ENCODE measurements around the gene ACSM3. TPM values are rescaled to one million over a fixed set of nuclear protein-coding genes. Genes with fewer than 3 reads are reported as not detected.

Gene ACSM3
- total and polyA plus RNA-seq, 2 experiments from 2014 or later, result 5.7 to 8.7 TPM

DNA sequence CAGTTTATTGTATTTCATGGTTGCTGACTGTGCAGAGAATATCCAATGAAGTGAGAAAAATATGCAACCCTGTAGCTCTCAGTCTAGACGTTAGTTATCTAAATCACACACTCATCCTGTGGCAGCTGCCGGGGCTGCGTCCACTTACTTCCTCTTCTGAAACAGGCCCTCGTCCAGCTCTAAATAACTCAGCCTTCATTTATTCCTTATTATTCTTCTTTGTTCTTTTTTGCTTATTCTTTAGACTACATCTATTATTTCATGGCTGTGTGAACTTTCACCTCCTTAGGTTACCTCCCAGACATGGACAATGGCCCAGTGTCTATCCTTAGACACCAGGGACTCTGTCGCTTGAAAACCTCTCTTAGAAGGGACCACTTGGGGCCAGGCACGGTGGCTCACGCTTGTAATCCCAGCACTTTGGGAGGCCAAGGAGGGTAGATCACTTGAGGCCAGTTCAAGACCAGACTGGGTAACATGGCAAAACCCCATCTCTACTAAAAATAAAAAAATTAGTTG lies 18.8 kb upstream of the ACSM3 start:
- peaks cover 5% of the 10 kb centered on the region; the same call in 2 of the 3 replicates for H3K4me1 Mint-ChIP-seq
- Histone ChIP-seq H2AFZ (no peak overlapping the region), H3K4me3 (no peak overlapping the region), H3K4me2 (no peak overlapping the region), H3K27me3 (ENCODE audit: insufficient read depth) (no peaks in the 10 kb centered on the region), H3F3A (replicated peaks; ENCODE audit: low read depth) (no peaks in the 10 kb centered on the region), H3K4me1 (ENCODE audit: insufficient read depth) (peaks cover 6% of the 10 kb centered on the region; the same call in 1 of the 2 replicates), H3K9me2 (ENCODE audit: insufficient read depth) (peaks cover 8% of the 10 kb centered on the region; the same call in 1 of the 2 replicates), H3K79me2 (replicated peaks; ENCODE audit: insufficient read depth) (peaks cover 12% of the 10 kb centered on the region), H4K20me1 (replicated peaks; ENCODE audit: insufficient read depth) (peaks cover 8% of the 10 kb centered on the region; the same call in 1 of the 2 replicates), H3K27ac (ENCODE audit: low read depth) (no peak overlapping the region), H3K36me3 (ENCODE audit: insufficient read depth) (no peaks in the 10 kb centered on the region)
- peaks cover 7% of the 10 kb centered on the region for H3K36me3 Mint-ChIP-seq (ENCODE audit: low read depth)
- ATAC-seq (no peak), DNase-seq (ENCODE audit: low spot score) (no peak)
- H3K27me3 Mint-ChIP-seq (ENCODE audit: insufficient read depth, low read depth, poor library complexity), result peaks cover 13% of the 10 kb centered on the region
- H3K4me3 Mint-ChIP-seq, result no peak overlapping the region
- H3K27ac Mint-ChIP-seq, result no peak overlapping the region
- H3K9me3 Mint-ChIP-seq, result peaks cover 31% of the 10 kb centered on the region
- TF ChIP-seq NANOG (IDR thresholded peaks at IDR 0.05; ENCODE audit: borderline replicate concordance) (no peak), JUNB (IDR thresholded peaks at IDR 0.05; ENCODE audit: unreplicated experiment) (no peak), STAT1 (IDR thresholded peaks at IDR 0.05; ENCODE audit: unreplicated experiment) (no peak), POLR2AphosphoS5 (IDR thresholded peaks at IDR 0.05; ENCODE audit: low read depth) (no peak)
- TF ChIP-seq, protein P1, sequence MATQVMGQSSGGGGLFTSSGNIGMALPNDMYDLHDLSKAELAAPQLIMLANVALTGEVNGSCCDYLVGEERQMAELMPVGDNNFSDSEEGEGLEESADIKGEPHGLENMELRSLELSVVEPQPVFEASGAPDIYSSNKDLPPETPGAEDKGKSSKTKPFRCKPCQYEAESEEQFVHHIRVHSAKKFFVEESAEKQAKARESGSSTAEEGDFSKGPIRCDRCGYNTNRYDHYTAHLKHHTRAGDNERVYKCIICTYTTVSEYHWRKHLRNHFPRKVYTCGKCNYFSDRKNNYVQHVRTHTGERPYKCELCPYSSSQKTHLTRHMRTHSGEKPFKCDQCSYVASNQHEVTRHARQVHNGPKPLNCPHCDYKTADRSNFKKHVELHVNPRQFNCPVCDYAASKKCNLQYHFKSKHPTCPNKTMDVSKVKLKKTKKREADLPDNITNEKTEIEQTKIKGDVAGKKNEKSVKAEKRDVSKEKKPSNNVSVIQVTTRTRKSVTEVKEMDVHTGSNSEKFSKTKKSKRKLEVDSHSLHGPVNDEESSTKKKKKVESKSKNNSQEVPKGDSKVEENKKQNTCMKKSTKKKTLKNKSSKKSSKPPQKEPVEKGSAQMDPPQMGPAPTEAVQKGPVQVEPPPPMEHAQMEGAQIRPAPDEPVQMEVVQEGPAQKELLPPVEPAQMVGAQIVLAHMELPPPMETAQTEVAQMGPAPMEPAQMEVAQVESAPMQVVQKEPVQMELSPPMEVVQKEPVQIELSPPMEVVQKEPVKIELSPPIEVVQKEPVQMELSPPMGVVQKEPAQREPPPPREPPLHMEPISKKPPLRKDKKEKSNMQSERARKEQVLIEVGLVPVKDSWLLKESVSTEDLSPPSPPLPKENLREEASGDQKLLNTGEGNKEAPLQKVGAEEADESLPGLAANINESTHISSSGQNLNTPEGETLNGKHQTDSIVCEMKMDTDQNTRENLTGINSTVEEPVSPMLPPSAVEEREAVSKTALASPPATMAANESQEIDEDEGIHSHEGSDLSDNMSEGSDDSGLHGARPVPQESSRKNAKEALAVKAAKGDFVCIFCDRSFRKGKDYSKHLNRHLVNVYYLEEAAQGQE (IDR thresholded peaks at IDR 0.05; ENCODE audit: unreplicated experiment), result no peak
- TF ChIP-seq, protein P2, sequence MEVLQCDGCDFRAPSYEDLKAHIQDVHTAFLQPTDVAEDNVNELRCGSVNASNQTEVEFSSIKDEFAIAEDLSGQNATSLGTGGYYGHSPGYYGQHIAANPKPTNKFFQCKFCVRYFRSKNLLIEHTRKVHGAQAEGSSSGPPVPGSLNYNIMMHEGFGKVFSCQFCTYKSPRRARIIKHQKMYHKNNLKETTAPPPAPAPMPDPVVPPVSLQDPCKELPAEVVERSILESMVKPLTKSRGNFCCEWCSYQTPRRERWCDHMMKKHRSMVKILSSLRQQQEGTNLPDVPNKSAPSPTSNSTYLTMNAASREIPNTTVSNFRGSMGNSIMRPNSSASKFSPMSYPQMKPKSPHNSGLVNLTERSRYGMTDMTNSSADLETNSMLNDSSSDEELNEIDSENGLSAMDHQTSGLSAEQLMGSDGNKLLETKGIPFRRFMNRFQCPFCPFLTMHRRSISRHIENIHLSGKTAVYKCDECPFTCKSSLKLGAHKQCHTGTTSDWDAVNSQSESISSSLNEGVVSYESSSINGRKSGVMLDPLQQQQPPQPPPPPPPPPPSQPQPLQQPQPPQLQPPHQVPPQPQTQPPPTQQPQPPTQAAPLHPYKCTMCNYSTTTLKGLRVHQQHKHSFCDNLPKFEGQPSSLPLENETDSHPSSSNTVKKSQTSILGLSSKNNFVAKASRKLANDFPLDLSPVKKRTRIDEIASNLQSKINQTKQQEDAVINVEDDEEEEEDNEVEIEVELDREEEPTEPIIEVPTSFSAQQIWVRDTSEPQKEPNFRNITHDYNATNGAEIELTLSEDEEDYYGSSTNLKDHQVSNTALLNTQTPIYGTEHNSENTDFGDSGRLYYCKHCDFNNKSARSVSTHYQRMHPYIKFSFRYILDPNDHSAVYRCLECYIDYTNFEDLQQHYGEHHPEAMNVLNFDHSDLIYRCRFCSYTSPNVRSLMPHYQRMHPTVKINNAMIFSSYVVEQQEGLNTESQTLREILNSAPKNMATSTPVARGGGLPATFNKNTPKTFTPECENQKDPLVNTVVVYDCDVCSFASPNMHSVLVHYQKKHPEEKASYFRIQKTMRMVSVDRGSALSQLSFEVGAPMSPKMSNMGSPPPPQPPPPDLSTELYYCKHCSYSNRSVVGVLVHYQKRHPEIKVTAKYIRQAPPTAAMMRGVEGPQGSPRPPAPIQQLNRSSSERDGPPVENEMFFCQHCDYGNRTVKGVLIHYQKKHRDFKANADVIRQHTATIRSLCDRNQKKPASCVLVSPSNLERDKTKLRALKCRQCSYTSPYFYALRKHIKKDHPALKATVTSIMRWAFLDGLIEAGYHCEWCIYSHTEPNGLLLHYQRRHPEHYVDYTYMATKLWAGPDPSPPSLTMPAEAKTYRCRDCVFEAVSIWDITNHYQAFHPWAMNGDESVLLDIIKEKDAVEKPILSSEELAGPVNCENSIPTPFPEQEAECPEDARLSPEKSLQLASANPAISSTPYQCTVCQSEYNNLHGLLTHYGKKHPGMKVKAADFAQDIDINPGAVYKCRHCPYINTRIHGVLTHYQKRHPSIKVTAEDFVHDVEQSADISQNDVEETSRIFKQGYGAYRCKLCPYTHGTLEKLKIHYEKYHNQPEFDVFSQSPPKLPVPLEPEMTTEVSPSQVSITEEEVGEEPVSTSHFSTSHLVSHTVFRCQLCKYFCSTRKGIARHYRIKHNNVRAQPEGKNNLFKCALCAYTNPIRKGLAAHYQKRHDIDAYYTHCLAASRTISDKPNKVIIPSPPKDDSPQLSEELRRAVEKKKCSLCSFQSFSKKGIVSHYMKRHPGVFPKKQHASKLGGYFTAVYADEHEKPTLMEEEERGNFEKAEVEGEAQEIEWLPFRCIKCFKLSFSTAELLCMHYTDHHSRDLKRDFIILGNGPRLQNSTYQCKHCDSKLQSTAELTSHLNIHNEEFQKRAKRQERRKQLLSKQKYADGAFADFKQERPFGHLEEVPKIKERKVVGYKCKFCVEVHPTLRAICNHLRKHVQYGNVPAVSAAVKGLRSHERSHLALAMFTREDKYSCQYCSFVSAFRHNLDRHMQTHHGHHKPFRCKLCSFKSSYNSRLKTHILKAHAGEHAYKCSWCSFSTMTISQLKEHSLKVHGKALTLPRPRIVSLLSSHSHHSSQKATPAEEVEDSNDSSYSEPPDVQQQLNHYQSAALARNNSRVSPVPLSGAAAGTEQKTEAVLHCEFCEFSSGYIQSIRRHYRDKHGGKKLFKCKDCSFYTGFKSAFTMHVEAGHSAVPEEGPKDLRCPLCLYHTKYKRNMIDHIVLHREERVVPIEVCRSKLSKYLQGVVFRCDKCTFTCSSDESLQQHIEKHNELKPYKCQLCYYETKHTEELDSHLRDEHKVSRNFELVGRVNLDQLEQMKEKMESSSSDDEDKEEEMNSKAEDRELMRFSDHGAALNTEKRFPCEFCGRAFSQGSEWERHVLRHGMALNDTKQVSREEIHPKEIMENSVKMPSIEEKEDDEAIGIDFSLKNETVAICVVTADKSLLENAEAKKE (CRISPR knock-in tag; IDR thresholded peaks at IDR 0.05), result no peak
